ENCODE data around the gene CEP126.

CEP126 gene

DNA sequence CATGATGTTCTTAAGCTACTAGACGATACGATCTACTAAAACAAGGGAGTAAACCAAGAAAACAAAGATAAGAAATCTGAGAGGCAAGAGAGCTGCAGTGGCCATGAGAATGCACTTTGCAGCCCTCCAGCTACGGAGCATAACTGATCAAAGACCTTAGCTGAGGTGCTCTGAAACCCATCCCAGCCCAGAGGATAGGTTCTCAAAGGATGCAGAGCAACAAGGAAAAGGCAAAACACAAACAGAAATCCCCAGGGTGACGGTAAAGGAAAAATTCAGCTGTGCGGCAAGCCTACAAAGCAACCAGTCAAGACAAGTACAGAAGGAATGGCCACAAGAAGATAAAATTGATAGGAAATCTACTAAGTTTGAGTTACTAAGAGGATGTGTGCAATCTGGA lies 99.9 kb downstream of the CEP126 start:
- DNase-seq = no peak

GRCh38 chr11:102017026-102017425 lies 102.2 kb downstream of the CEP126 start:
- no peak for DNase-seq

- DNase-seq = no peak
Observed at GRCh38 chr11:102026217-102026616, 111.4 kb downstream of the CEP126 start.

GRCh38 chr11:102026959-102027358 lies 112.1 kb downstream of the CEP126 start:
- DNase-seq = no peak

DNA sequence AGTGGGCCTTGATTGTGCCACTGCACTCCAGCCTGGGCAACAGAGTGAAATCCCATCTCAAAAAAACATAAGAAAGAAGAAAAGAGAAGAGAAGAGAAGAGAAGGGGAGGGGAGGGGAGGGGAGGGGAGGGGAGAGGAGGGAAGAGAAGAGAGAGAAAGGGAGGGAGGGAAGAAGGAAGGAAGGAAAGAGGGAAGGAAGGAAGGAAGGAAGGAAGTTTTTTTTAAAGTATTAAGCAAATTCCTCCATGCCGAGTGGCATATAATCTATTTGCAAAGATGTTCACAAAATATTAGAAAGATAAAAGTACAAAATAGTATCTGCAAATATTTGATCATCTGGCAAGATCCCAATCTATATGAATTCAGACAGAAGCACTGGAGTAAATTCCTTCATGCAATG lies 121.9 kb downstream of the CEP126 start:
- no peak for DNase-seq

DNA sequence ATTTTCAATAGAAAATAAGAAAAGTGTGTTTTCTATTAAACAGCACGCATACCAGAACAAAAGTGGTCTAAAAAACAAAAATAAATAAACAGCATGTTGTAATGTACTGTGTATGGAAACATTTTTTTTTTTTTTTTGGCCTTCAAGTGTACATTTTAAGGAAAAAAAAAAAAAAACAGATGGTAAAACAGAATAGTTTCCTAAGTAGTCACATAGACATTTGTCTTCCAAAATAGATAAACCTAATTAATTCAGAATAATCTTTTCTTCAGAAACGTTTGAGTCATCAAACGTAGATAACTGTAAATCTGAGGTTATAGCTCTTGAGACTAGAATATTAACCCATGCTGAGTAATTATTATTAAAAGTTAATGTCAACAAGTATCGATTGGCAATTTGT lies 132.0 kb downstream of the CEP126 start:
- no peak for DNase-seq

DNA sequence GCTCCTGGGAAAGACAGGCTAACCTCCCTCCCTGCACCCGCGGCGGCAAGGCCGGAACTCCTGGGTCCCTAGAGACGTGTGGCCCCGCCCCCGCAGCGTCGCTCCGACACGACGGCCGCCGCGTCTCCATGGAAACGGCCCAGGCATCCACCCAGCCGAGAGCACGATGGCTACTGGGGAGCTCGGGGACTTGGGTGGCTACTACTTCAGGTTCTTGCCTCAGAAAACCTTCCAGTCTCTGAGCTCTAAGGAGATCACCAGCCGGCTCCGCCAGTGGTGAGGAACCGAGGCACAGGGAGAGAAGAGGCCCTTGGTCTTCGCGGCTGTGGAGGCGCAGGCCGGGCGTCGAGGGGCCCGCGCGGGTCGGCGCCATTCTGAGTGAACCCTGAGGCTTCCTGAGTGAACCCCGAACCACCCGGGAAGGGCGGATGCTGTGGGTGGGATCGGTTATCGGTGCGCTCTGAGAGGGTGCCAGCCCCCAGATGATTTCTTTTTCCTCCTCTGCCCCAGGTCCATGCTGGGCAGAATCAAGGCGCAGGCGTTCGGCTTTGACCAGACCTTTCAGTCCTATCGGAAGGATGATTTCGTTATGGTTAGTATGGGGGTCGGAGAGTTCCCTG lies 132.6 kb downstream of the CEP126 start, which contains the start of gene CFAP300:
Gene CFAP300, plus strand, starts transcription at position 133 of the 620 bp plus-strand sequence. Its CDS starts 34 bp downstream, at position 167.
- no peak for DNase-seq

All from suppressor macrophage treated with lipopolysaccharide for 4 hours (primary cell).